Right lobe of liver (tissue), 6 donors: ENCODE data around the gene NETO2. TPM values are rescaled to one million over a fixed set of nuclear protein-coding genes. Genes with fewer than 3 reads are reported as not detected.

Experiments
- ATAC-seq, 4 donors: fragments of 200-7000 bp; cut with Tn5 transposase; one replicate each; pipeline ENCODE4 v1.9.1; 2020; ENCODE audit warnings: mild to moderate bottlenecking in 4 of 4, moderate library complexity in 4 of 4
- DNase-seq, 3 donors: peaks; one replicate each; pipeline ENCODE4 v3.0.0-alpha.2; 2020
- H3K27ac ChIP-seq, 3 donors: fragments of 200-600 bp; one replicate each; pipeline ENCODE4 v1.8.0; 2022
- H3K27me3 ChIP-seq, 2 donors: fragments of 200-600 bp; one replicate each; pipeline ENCODE4 v1.8.0; 2022
- H3K36me3 ChIP-seq, 4 donors: fragments of 200-600 bp; sonication (generic) in 1 of 4; one replicate each; pipeline versions ENCODE4 v1.5.1 to v1.8.0; 2017 to 2022; ENCODE audit warnings: control low read depth in 1 of 4
- H3K4me1 ChIP-seq, 4 donors: fragments of 200-600 bp; sonication (generic) in 1 of 4; one replicate each; pipeline versions ENCODE4 v1.5.1 to v1.8.0; 2017 to 2022; ENCODE audit warnings: control low read depth in 1 of 4
- H3K4me3 ChIP-seq, 3 donors: fragments of 200-600 bp; one replicate each; pipeline ENCODE4 v1.8.0; 2022
- H3K9me3 ChIP-seq, 4 donors: fragments of 200-600 bp; sonication (generic) in 1 of 4; one replicate each; pipeline versions ENCODE4 v1.5.1 to v1.8.0; 2017 to 2022; ENCODE audit warnings: control low read depth in 1 of 4
- CTCF ChIP-seq, 4 donors: fragments of 200-600 bp in 3 of 4; fragments of 450-650 bp in 1 of 4; IDR thresholded peaks; one replicate each; pipeline versions ENCODE4 v1.5.1 to v1.8.0; 2016 to 2022; ENCODE audit warnings: antibody characterized with exemption in 4 of 4, mild to moderate bottlenecking in 2 of 4
- POLR2A ChIP-seq: fragments of 450-650 bp; IDR thresholded peaks from one replicate; pipeline ENCODE4 v1.6.1; 2017; ENCODE audit warnings: antibody characterized with exemption, mild to moderate bottlenecking
- WGBS: methylation state at CpG from one replicate; pipeline ENCODE4 v1.1.6; 2018; ENCODE audit warnings: low coverage, low lambda C conversion rate; ENCODE audit not compliant: insufficient coverage; ENCODE audit errors: missing lambda C conversion rate; 5-methylcytosine and 5-hydroxymethylcytosine counted together
- intact Hi-C, 2 donors: fragments of 100-400 bp; cut with DNase I; formaldehyde crosslinking; loops; one replicate each; pipeline versions ENCODE4 v1.11.2 to v1.14.1; 2022
- total RNA-seq, 6 experiments: library from RNA; depleted of rRNA in 2 of 6; stranded (reverse); fragments of >200 nt in 2 of 6; fragmentation: NEBNext Ultra II Directional in 3 of 6; extraction: Animal tissue kit (Norgen Biotek cat#: 25700) in 3 of 6; gene quantifications; one replicate each; pipeline versions ENCODE4 v1.1.0 to v1.2.4, GENCODE V29; 2016 to 2023
- donor health status: DM: no; HTN: yes; CAD: no.
- donor health status: DM: no; HTN: no; CAD: no.
- donor health status: DM: no; HTN: no; CAD: no.
- donor health status: DM: no; HTN: yes; CAD: no.
- donor health status: DM: no; HTN: yes; CAD: no.

The NETO2 gene
- total RNA-seq, 6 experiments from 2014 or later, result 0.29 to 1.6 (median 0.66) TPM

- no peak for DNase-seq
- ATAC-seq, result peak in 1 of 4 donors; percentile 25
Observed at GRCh38 chr16:47055136-47055885, 88.4 kb downstream of the NETO2 start.

GRCh38 chr16:47054306-47054705 is 89.4 kb downstream of the NETO2 start:
- 76% methylated on average over 7 of the region's 7 CpGs for WGBS
- intact Hi-C loops, result no loop called here
- DNase-seq, result no peak

More at GRCh38 chr16:47055136-47055885, 88.4 kb downstream of the NETO2 start:
- no peaks in the 10 kb centered on the region for H3K27me3 ChIP-seq
- H3K36me3 ChIP-seq, result no peaks in the 10 kb centered on the region
- TF ChIP-seq POLR2A (no peak), CTCF (IDR thresholded peaks at IDR 0.05) (no peak)
- H3K9me3 ChIP-seq, result no peaks in the 10 kb centered on the region
- H3K4me1 ChIP-seq, result no peaks in the 10 kb centered on the region
- intact Hi-C loops, result no loop called here
- no peak overlapping the region for H3K4me3 ChIP-seq
- no peak overlapping the region for H3K27ac ChIP-seq
- 96% methylated on average over 4 of the region's 26 CpGs for WGBS

GRCh38 chr16:47053895-47054294 is 89.8 kb downstream of the NETO2 start:
- TF ChIP-seq CTCF (IDR thresholded peaks at IDR 0.05) (no peak), POLR2A (no peak)
- no peak overlapping the region for H3K4me3 ChIP-seq
- no peaks in the 10 kb centered on the region for H3K36me3 ChIP-seq
- no peaks in the 10 kb centered on the region for H3K4me1 ChIP-seq
- H3K9me3 ChIP-seq, result no peaks in the 10 kb centered on the region
- no peak for DNase-seq
- H3K27me3 ChIP-seq, result no peaks in the 10 kb centered on the region
- WGBS, result 86% methylated on average over 5 of the region's 5 CpGs
- ATAC-seq, result no peak
- intact Hi-C loops, result no loop called here
- no peak overlapping the region for H3K27ac ChIP-seq

More at GRCh38 chr16:47054306-47054705, 89.4 kb downstream of the NETO2 start:
- H3K27me3 ChIP-seq, result no peaks in the 10 kb centered on the region
- ATAC-seq, result no peak
- TF ChIP-seq CTCF (IDR thresholded peaks at IDR 0.05) (no peak), POLR2A (no peak)
- H3K4me1 ChIP-seq, result no peaks in the 10 kb centered on the region
- no peak overlapping the region for H3K4me3 ChIP-seq
- H3K27ac ChIP-seq, result no peak overlapping the region
- no peaks in the 10 kb centered on the region for H3K36me3 ChIP-seq
- no peaks in the 10 kb centered on the region for H3K9me3 ChIP-seq

GRCh38 chr16:47052666-47053640 is 90.8 kb downstream of the NETO2 start:
- H3K27ac ChIP-seq, result no peak overlapping the region
- intact Hi-C loops, result no loop called here
- H3K4me1 ChIP-seq, result no peaks in the 10 kb centered on the region
- H3K9me3 ChIP-seq, result no peaks in the 10 kb centered on the region
- TF ChIP-seq CTCF (IDR thresholded peaks at IDR 0.05) (no peak), POLR2A (no peak)
- ATAC-seq (no peak), DNase-seq (no peak)
- H3K27me3 ChIP-seq, result no peaks in the 10 kb centered on the region
- H3K36me3 ChIP-seq, result no peaks in the 10 kb centered on the region
- 81% methylated on average over 5 of the region's 13 CpGs for WGBS
- H3K4me3 ChIP-seq, result no peak overlapping the region
